Gastroesophageal sphincter (tissue), 3 donors: ENCODE data around the gene MYH6.

ENCODE experiments used
- CTCF ChIP-seq, 4 experiments: fragments of 200-600 bp in 2 of 4; fragments of 450-650 bp in 2 of 4; sonication (generic) in 1 of 4; IDR thresholded peaks; one replicate each; pipeline ENCODE4 v1.5.1; 2017 to 2019; ENCODE audit warnings: antibody characterized with exemption in 4 of 4, mild to moderate bottlenecking in 2 of 4, moderate library complexity in 2 of 4
- EP300 ChIP-seq: sonication (generic); formaldehyde crosslinking; IDR thresholded peaks from one replicate; pipeline ENCODE4 v1.6.1; 2017; ENCODE audit warnings: antibody characterized with exemption, mild to moderate bottlenecking
- POLR2A ChIP-seq, 2 donors: fragments of 450-650 bp; IDR thresholded peaks; one replicate each; pipeline ENCODE4 v1.6.1; 2017; ENCODE audit warnings: antibody characterized with exemption in 2 of 2, mild to moderate bottlenecking in 2 of 2, moderate library complexity in 1 of 2
- POLR2AphosphoS5 ChIP-seq: sonication (generic); formaldehyde crosslinking; IDR thresholded peaks from one replicate; pipeline ENCODE4 v1.6.1; 2017; ENCODE audit warnings: antibody characterized with exemption

DNA sequence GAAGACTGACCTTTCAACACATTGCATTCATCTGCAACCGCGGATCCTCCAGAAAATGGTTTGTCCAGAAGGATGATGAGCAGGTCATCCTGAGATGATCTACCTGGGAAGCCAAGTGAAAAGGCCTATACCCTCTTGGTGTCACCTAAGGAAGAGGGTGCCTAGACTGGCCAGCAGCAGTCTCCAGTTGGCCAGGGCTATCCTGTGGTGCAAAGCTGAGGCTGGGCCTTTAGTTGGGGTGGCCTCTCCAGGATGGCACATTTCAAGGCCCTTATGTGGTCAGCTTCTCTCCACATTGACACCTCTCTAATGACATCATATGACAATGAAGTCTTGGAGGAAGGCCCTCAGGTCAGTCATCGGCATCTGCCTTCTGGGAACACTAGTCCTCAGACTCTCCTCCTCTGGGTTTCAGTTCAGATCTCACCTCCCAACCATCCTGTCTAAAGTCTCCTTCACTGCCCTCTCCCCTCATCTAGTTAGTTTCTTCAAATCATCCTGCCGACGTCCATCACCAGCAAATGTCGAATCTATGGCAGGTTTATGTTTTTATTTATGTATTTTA, 52.1 kb downstream of the MYH6 start:
- TF ChIP-seq POLR2A (IDR thresholded peaks at IDR 0.05) (no peak), CTCF (IDR thresholded peaks at IDR 0.05) (no peak), POLR2AphosphoS5 (no peak), EP300 (no peak)
